ENCODE data around the gene LRRK2.

Gene LRRK2

GRCh38 chr12:40287369-40287975 lies 62.7 kb downstream of the LRRK2 start:
- H3K36me3 ChIP-seq (ENCODE audit: insufficient read depth, low read length), result no peaks in the 10 kb centered on the region
- no peak overlapping the region for H3K9ac ChIP-seq (ENCODE audit: low read depth, low read length)
- peaks cover 14% of the 10 kb centered on the region; the same call in 1 of the 2 replicates for H3K9me3 ChIP-seq (ENCODE audit: insufficient read depth, low read depth, low read length)
- 94% methylated on average over 6 of the region's 7 CpGs for WGBS
- no peak overlapping the region for H3K4me3 ChIP-seq (ENCODE audit: low read length)
- H3K4me1 ChIP-seq (ENCODE audit: insufficient read depth, low read length), result no peaks in the 10 kb centered on the region
- H3K27me3 ChIP-seq (ENCODE audit: insufficient read depth, low read length), result no peaks in the 10 kb centered on the region
- H3K27ac ChIP-seq (ENCODE audit: low read depth, low read length), result no peak overlapping the region

- 92% methylated on average over 1 of the region's 3 CpGs for WGBS
- H3K27ac ChIP-seq (ENCODE audit: low read depth, low read length), result no peak overlapping the region
- no peaks in the 10 kb centered on the region for H3K36me3 ChIP-seq (ENCODE audit: insufficient read depth, low read length)
Observed at GRCh38 chr12:40292788-40293429, 68.1 kb downstream of the LRRK2 start.

GRCh38 chr12:40298341-40298740 lies 73.5 kb downstream of the LRRK2 start:
- Histone ChIP-seq H3K4me1 (ENCODE audit: insufficient read depth, low read length) (no peaks in the 10 kb centered on the region), H3K9me3 (ENCODE audit: insufficient read depth, low read depth, low read length) (no peaks in the 10 kb centered on the region), H3K27me3 (ENCODE audit: insufficient read depth, low read length) (no peaks in the 10 kb centered on the region), H3K9ac (ENCODE audit: low read depth, low read length) (no peak overlapping the region), H3K4me3 (ENCODE audit: low read length) (no peak overlapping the region), H3K27ac (ENCODE audit: low read depth, low read length) (no peak overlapping the region), H3K36me3 (ENCODE audit: insufficient read depth, low read length) (no peaks in the 10 kb centered on the region)
- 98% methylated on average over 8 of the region's 8 CpGs for WGBS

More at GRCh38 chr12:40292788-40293429, 68.1 kb downstream of the LRRK2 start:
- peaks cover 14% of the 10 kb centered on the region; the same call in 1 of the 2 replicates for H3K9me3 ChIP-seq (ENCODE audit: insufficient read depth, low read depth, low read length)
- no peak overlapping the region for H3K9ac ChIP-seq (ENCODE audit: low read depth, low read length)
- no peaks in the 10 kb centered on the region for H3K27me3 ChIP-seq (ENCODE audit: insufficient read depth, low read length)
- H3K4me3 ChIP-seq (ENCODE audit: low read length), result no peak overlapping the region
- H3K4me1 ChIP-seq (ENCODE audit: insufficient read depth, low read length), result no peaks in the 10 kb centered on the region

- Histone ChIP-seq H3K27ac (ENCODE audit: low read depth, low read length) (no peak overlapping the region), H3K9ac (ENCODE audit: low read depth, low read length) (no peak overlapping the region), H3K4me1 (ENCODE audit: insufficient read depth, low read length) (no peaks in the 10 kb centered on the region), H3K36me3 (ENCODE audit: insufficient read depth, low read length) (no peaks in the 10 kb centered on the region), H3K4me3 (ENCODE audit: low read length) (no peak overlapping the region), H3K27me3 (ENCODE audit: insufficient read depth, low read length) (no peaks in the 10 kb centered on the region), H3K9me3 (ENCODE audit: insufficient read depth, low read depth, low read length) (no peaks in the 10 kb centered on the region)
- WGBS, result 96% methylated on average over 3 of the region's 3 CpGs
Observed at GRCh38 chr12:40300490-40300889, 75.7 kb downstream of the LRRK2 start.

- Histone ChIP-seq H3K27ac (ENCODE audit: low read depth, low read length) (no peak overlapping the region), H3K4me1 (ENCODE audit: insufficient read depth, low read length) (no peaks in the 10 kb centered on the region), H3K27me3 (ENCODE audit: insufficient read depth, low read length) (no peaks in the 10 kb centered on the region), H3K4me3 (ENCODE audit: low read length) (no peak overlapping the region), H3K36me3 (ENCODE audit: insufficient read depth, low read length) (no peaks in the 10 kb centered on the region), H3K9ac (ENCODE audit: low read depth, low read length) (no peak overlapping the region), H3K9me3 (ENCODE audit: insufficient read depth, low read depth, low read length) (no peaks in the 10 kb centered on the region)
- WGBS, result 93% methylated on average over 6 of the region's 6 CpGs
Observed at GRCh38 chr12:40309001-40309400, 84.2 kb downstream of the LRRK2 start.

GRCh38 chr12:40310211-40310610 lies 85.4 kb downstream of the LRRK2 start:
- 88% methylated on average over 9 of the region's 9 CpGs for WGBS
- H3K36me3 ChIP-seq (ENCODE audit: insufficient read depth, low read length), result no peaks in the 10 kb centered on the region

GRCh38 chr12:40312196-40312595 lies 87.4 kb downstream of the LRRK2 start:
- Histone ChIP-seq H3K9me3 (ENCODE audit: insufficient read depth, low read depth, low read length) (no peaks in the 10 kb centered on the region), H3K27me3 (ENCODE audit: insufficient read depth, low read length) (no peaks in the 10 kb centered on the region), H3K4me3 (ENCODE audit: low read length) (no peak overlapping the region), H3K27ac (ENCODE audit: low read depth, low read length) (no peak overlapping the region), H3K4me1 (ENCODE audit: insufficient read depth, low read length) (no peaks in the 10 kb centered on the region), H3K36me3 (ENCODE audit: insufficient read depth, low read length) (no peaks in the 10 kb centered on the region), H3K9ac (ENCODE audit: low read depth, low read length) (no peak overlapping the region)

More at GRCh38 chr12:40310211-40310610, 85.4 kb downstream of the LRRK2 start:
- H3K4me1 ChIP-seq (ENCODE audit: insufficient read depth, low read length), result no peaks in the 10 kb centered on the region
- 0 out of 2 replicates have a peak overlapping the region, but pooled peaks have one; percentile 13 for H3K27ac ChIP-seq (ENCODE audit: low read depth, low read length)
- H3K4me3 ChIP-seq (ENCODE audit: low read length), result no peak overlapping the region
- no peaks in the 10 kb centered on the region for H3K9me3 ChIP-seq (ENCODE audit: insufficient read depth, low read depth, low read length)
- H3K9ac ChIP-seq (ENCODE audit: low read depth, low read length), result no peak overlapping the region
- no peaks in the 10 kb centered on the region for H3K27me3 ChIP-seq (ENCODE audit: insufficient read depth, low read length)

GRCh38 chr12:40312982-40313576 lies 88.3 kb downstream of the LRRK2 start:
- no peaks in the 10 kb centered on the region for H3K9me3 ChIP-seq (ENCODE audit: insufficient read depth, low read depth, low read length)
- no peak overlapping the region for H3K9ac ChIP-seq (ENCODE audit: low read depth, low read length)
- no peaks in the 10 kb centered on the region for H3K36me3 ChIP-seq (ENCODE audit: insufficient read depth, low read length)
- H3K4me1 ChIP-seq (ENCODE audit: insufficient read depth, low read length), result no peaks in the 10 kb centered on the region
- H3K27me3 ChIP-seq (ENCODE audit: insufficient read depth, low read length), result no peaks in the 10 kb centered on the region
- H3K27ac ChIP-seq (ENCODE audit: low read depth, low read length), result no peak overlapping the region
- WGBS, result 88% methylated on average over 2 of the region's 4 CpGs
- H3K4me3 ChIP-seq (ENCODE audit: low read length), result no peak overlapping the region

- Histone ChIP-seq H3K27ac (ENCODE audit: low read depth, low read length) (no peak overlapping the region), H3K36me3 (ENCODE audit: insufficient read depth, low read length) (no peaks in the 10 kb centered on the region), H3K27me3 (ENCODE audit: insufficient read depth, low read length) (no peaks in the 10 kb centered on the region), H3K4me1 (ENCODE audit: insufficient read depth, low read length) (no peaks in the 10 kb centered on the region), H3K4me3 (ENCODE audit: low read length) (no peak overlapping the region), H3K9ac (ENCODE audit: low read depth, low read length) (no peak overlapping the region), H3K9me3 (ENCODE audit: insufficient read depth, low read depth, low read length) (no peaks in the 10 kb centered on the region)
- WGBS, result 95% methylated on average over 10 of the region's 10 CpGs
Observed at GRCh38 chr12:40313928-40314327, 89.1 kb downstream of the LRRK2 start.

GRCh38 chr12:40314927-40315326 lies 90.1 kb downstream of the LRRK2 start:
- no peaks in the 10 kb centered on the region for H3K9me3 ChIP-seq (ENCODE audit: insufficient read depth, low read depth, low read length)
- no peak overlapping the region for H3K9ac ChIP-seq (ENCODE audit: low read depth, low read length)
- H3K36me3 ChIP-seq (ENCODE audit: insufficient read depth, low read length), result no peaks in the 10 kb centered on the region
- no peaks in the 10 kb centered on the region for H3K4me1 ChIP-seq (ENCODE audit: insufficient read depth, low read length)
- no peaks in the 10 kb centered on the region for H3K27me3 ChIP-seq (ENCODE audit: insufficient read depth, low read length)
- H3K4me3 ChIP-seq (ENCODE audit: low read length), result no peak overlapping the region
- no peak overlapping the region for H3K27ac ChIP-seq (ENCODE audit: low read depth, low read length)

GRCh38 chr12:40315375-40315774 lies 90.6 kb downstream of the LRRK2 start:
- Histone ChIP-seq H3K4me3 (ENCODE audit: low read length) (no peak overlapping the region), H3K9ac (ENCODE audit: low read depth, low read length) (no peak overlapping the region), H3K27me3 (ENCODE audit: insufficient read depth, low read length) (no peaks in the 10 kb centered on the region), H3K36me3 (ENCODE audit: insufficient read depth, low read length) (no peaks in the 10 kb centered on the region), H3K27ac (ENCODE audit: low read depth, low read length) (no peak overlapping the region), H3K4me1 (ENCODE audit: insufficient read depth, low read length) (no peaks in the 10 kb centered on the region), H3K9me3 (ENCODE audit: insufficient read depth, low read depth, low read length) (no peaks in the 10 kb centered on the region)
- no CpG with 5 or more reads among the region's 1 CpG for WGBS

Measured in HUES64 (cell line).